AG09319 (cell line): Measurements from ENCODE around the gene GAS6.
"Not testable (repeated sequence)": the region's sequence is repeated elsewhere in the genome, so short reads cannot be mapped to it uniquely, and the experiment has no call there.

Experiments used
- DNase-seq: peaks from one replicate; pipeline ENCODE4 v3.0.0-alpha.2; 2010; ENCODE audit warnings: low read depth; ENCODE audit errors: extremely low read depth
- CTCF ChIP-seq: IDR thresholded peaks from 2 replicates; pipeline ENCODE4 v1.5.1; 2011; ENCODE audit warnings: low read depth, mild to moderate bottlenecking, inconsistent platforms, low read length, moderate library complexity

Gene GAS6

GRCh38 chr13:113792236-113792770 lies 71.6 kb downstream of the GAS6 start:
- no peak for DNase-seq
- no peak for TF ChIP-seq CTCF

GRCh38 chr13:113791761-113792160 lies 72.1 kb downstream of the GAS6 start:
- no peak for TF ChIP-seq CTCF
- DNase-seq: no peak

GRCh38 chr13:113791226-113791625 lies 72.7 kb downstream of the GAS6 start:
- no peak for TF ChIP-seq CTCF

GRCh38 chr13:113789931-113790330 lies 73.9 kb downstream of the GAS6 start:
- DNase-seq: not testable (repeated sequence)

More at GRCh38 chr13:113791226-113791625, 72.7 kb downstream of the GAS6 start:
- no peak for DNase-seq

- no peak for DNase-seq
- TF ChIP-seq CTCF: no peak
Measured at GRCh38 chr13:113789167-113789566, 74.7 kb downstream of the GAS6 start.

- no peak for TF ChIP-seq CTCF
- no peak for DNase-seq
Measured at GRCh38 chr13:113788413-113789135, 75.3 kb downstream of the GAS6 start.

GRCh38 chr13:113787694-113788093 lies 76.2 kb downstream of the GAS6 start:
- TF ChIP-seq CTCF: no peak
- DNase-seq: no peak
